DMS79 (cell line): Measurements from ENCODE around the gene UBE2A.

Experiments used
- DNase-seq: peaks from one replicate; lab custom pipeline; 2025; lab: John Stamatoyannopoulos, UW

UBE2A gene

GRCh38 chrX:119574394-119575266 lies at the start of gene UBE2A:
TSS of gene UBE2A (plus strand) at chrX:119574563. CDS start at chrX:119574712, 149 bp downstream.
- peak; percentile 20 for DNase-seq

- no peak for DNase-seq
Observed at GRCh38 chrX:119529345-119530276, 44.8 kb upstream of the UBE2A start.

- DNase-seq = no peak
Observed at GRCh38 chrX:119537487-119537886, 36.9 kb upstream of the UBE2A start.

- DNase-seq = no peak
Observed at GRCh38 chrX:119539872-119540271, 34.5 kb upstream of the UBE2A start.

GRCh38 chrX:119541188-119541587 lies 33.2 kb upstream of the UBE2A start:
- no peak for DNase-seq

GRCh38 chrX:119549327-119550016 lies 24.9 kb upstream of the UBE2A start:
- DNase-seq = no peak

- no peak for DNase-seq
Observed at GRCh38 chrX:119552508-119552907, 21.9 kb upstream of the UBE2A start.

- peak; percentile 79 for DNase-seq
Observed at GRCh38 chrX:119565107-119565663, 9.2 kb upstream of the UBE2A start, which contains the start of gene STEEP1. TSS of gene STEEP1 (minus strand) at chrX:119565409. CDS start at chrX:119565355, 54 bp downstream.

- no peak for DNase-seq
Observed at GRCh38 chrX:119570351-119570835, 4.0 kb upstream of the UBE2A start.

GRCh38 chrX:119573222-119573621 lies 1.1 kb upstream of the UBE2A start:
- DNase-seq = no peak

- DNase-seq = no peak
Observed at GRCh38 chrX:119573840-119574393, 446 bp upstream of the UBE2A start.

GRCh38 chrX:119579414-119579813 lies 5.1 kb downstream of the UBE2A start:
- DNase-seq = no peak

GRCh38 chrX:119583431-119584059 lies 9.2 kb downstream of the UBE2A start:
- DNase-seq = no peak

GRCh38 chrX:119589810-119590209 lies 15.4 kb downstream of the UBE2A start:
- no peak for DNase-seq

GRCh38 chrX:119602701-119603255 lies 28.4 kb downstream of the UBE2A start:
- no peak for DNase-seq

GRCh38 chrX:119604766-119605463 lies 30.6 kb downstream of the UBE2A start:
- DNase-seq = no peak

- no peak for DNase-seq
Observed at GRCh38 chrX:119605464-119606279, 31.3 kb downstream of the UBE2A start.

GRCh38 chrX:119606280-119607017 lies 32.1 kb downstream of the UBE2A start, which contains the start of gene NKRF:
TSS of gene NKRF (minus strand) at chrX:119606424.
- DNase-seq = peak; percentile 72
